Fibroblast of lung (primary cell): ENCODE results near the gene GIGYF2. TPM values are rescaled to one million over a fixed set of nuclear protein-coding genes. Genes with fewer than 3 reads are reported as not detected.

Experiments
- DNase-seq, 2 donors: peaks; one replicate each; pipeline versions ENCODE4 v3.0.0 to v3.0.0-alpha.2; 2010; ENCODE audit warnings: low read depth in 2 of 2
- H2AFZ ChIP-seq: 2 replicates; pipeline ENCODE4 v1.5.1; 2012; ENCODE audit warnings: low read length, control low read depth, inconsistent platforms
- H3K27ac ChIP-seq: 2 replicates; pipeline ENCODE4 v1.5.1; 2011; ENCODE audit warnings: low read length, control low read depth; ENCODE audit not compliant: insufficient read depth
- H3K27me3 ChIP-seq: 2 replicates; pipeline ENCODE4 v1.5.1; 2011; ENCODE audit warnings: mild to moderate bottlenecking, low read length; ENCODE audit not compliant: control insufficient read depth, insufficient read depth
- H3K36me3 ChIP-seq: 2 replicates; pipeline ENCODE4 v1.5.1; 2011; ENCODE audit warnings: low read length; ENCODE audit not compliant: control insufficient read depth, insufficient read depth
- H3K4me1 ChIP-seq: 2 replicates; pipeline ENCODE4 v1.5.1; 2011; ENCODE audit warnings: low read length; ENCODE audit not compliant: control insufficient read depth, insufficient read depth; ENCODE audit errors: extremely low read depth
- H3K4me2 ChIP-seq: 2 replicates; pipeline ENCODE4 v1.5.1; 2011; ENCODE audit warnings: low read length, control low read depth; ENCODE audit not compliant: insufficient read depth; ENCODE audit errors: extremely low read depth
- H3K4me3 ChIP-seq, 4 experiments: fragments of 200-600 bp in 1 of 4; sonication (generic) in 1 of 4; replicated peaks in 1 of 4; 2 replicates each; pipeline ENCODE4 v1.5.1; 2011 to 2016; ENCODE audit warnings: low read length in 4 of 4, low read depth in 3 of 4, mild to moderate bottlenecking in 3 of 4, control low read depth in 2 of 4, inconsistent platforms in 1 of 4, mixed read lengths in 1 of 4; ENCODE audit not compliant: insufficient read depth in 1 of 4; ENCODE audit errors: control extremely low read depth in 1 of 4
- H3K79me2 ChIP-seq: 2 replicates; pipeline ENCODE4 v1.5.1; 2012; ENCODE audit warnings: mild to moderate bottlenecking, low read length, inconsistent platforms; ENCODE audit not compliant: control insufficient read depth, insufficient read depth
- H3K9ac ChIP-seq: 2 replicates; pipeline ENCODE4 v1.5.1; 2011; ENCODE audit warnings: mild to moderate bottlenecking, low read length, control low read depth; ENCODE audit not compliant: insufficient read depth
- H3K9me3 ChIP-seq: 2 replicates; pipeline ENCODE4 v1.5.1; 2012; ENCODE audit warnings: low read depth, low read length; ENCODE audit not compliant: control insufficient read depth, insufficient read depth
- H4K20me1 ChIP-seq: 2 replicates; pipeline ENCODE4 v1.5.1; 2011; ENCODE audit warnings: low read length; ENCODE audit not compliant: control insufficient read depth, insufficient read depth; ENCODE audit errors: extremely low read depth
- EZH2 ChIP-seq: IDR thresholded peaks from 2 replicates; pipeline ENCODE4 v1.5.1; 2012; ENCODE audit warnings: low read length, control low read depth, mild to moderate bottlenecking; ENCODE audit errors: missing control alignments
- polyA plus RNA-seq, 2 donors: library from polyadenylated mRNA; depleted of rRNA in 1 of 2; stranded (reverse) in 1 of 2; unstranded in 1 of 2; fragments of >200 nt; gene quantifications; 2 replicates each; pipeline ENCODE4 v1.2.1, GENCODE V29; 2011 to 2012; ENCODE audit warnings: missing spikeins in 1 of 2
- total RNA-seq: library from RNA; depleted of rRNA; stranded (reverse); fragments of >200 nt; gene quantifications from 2 replicates; pipeline ENCODE4 v1.2.1, GENCODE V29; 2014
- TF ChIP-seq, protein P1 (sequence below), 2 donors: IDR thresholded peaks in 1 of 2; conservative IDR thresholded peaks in 1 of 2; 1 replicate in 1 of 2; 2 replicates in 1 of 2; pipeline ENCODE4 v1.5.1; 2011 to 2012; ENCODE audit warnings: low read length in 2 of 2, control low read depth in 1 of 2, inconsistent platforms in 1 of 2, low read depth in 1 of 2, mild to moderate bottlenecking in 1 of 2

GIGYF2 gene
- total and polyA plus RNA-seq, 2 donors (not counting 1 experiment from before 2014, with no cell fraction given): 31.1 to 64.7 TPM

DNA sequence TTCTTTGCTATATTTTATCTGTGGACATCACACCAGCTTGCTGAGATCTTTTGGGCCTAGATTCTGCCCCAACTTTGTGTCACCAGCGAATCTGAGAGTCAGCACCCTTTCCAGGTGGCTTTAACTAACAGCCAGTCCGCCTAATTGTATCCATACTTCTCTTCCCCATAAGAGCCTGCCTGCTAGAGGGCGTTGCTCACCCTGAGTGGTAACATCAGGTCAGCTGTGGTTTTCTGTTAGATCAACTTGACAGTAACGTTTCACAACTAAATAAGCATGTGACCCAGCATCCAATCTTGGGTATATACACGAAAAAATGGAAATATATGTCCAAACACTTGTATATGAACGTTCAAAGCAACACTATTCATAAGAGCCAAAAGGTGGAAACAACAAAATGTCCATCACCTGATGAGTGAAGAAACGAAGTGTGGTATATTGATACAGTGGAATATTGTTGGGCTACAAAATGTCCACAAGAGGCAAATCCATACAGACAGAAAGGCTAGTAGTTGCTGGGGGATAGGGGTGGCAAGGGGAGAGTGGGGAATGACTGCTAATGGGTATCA lies 38.8 kb upstream of the GIGYF2 start:
- Histone ChIP-seq H4K20me1 (no peaks in the 10 kb centered on the region), H3K36me3 (no peaks in the 10 kb centered on the region), H3K4me1 (no peaks in the 10 kb centered on the region), H3K27me3 (no peaks in the 10 kb centered on the region), H3K27ac (no peak overlapping the region), H3K9me3 (no peaks in the 10 kb centered on the region), H3K9ac (no peak overlapping the region), H3K4me2 (no peak overlapping the region), H3K79me2 (no peaks in the 10 kb centered on the region), H3K4me3 (no peak overlapping the region), H2AFZ (no peak overlapping the region)
- TF ChIP-seq EZH2: no peak
- TF ChIP-seq, protein P1, sequence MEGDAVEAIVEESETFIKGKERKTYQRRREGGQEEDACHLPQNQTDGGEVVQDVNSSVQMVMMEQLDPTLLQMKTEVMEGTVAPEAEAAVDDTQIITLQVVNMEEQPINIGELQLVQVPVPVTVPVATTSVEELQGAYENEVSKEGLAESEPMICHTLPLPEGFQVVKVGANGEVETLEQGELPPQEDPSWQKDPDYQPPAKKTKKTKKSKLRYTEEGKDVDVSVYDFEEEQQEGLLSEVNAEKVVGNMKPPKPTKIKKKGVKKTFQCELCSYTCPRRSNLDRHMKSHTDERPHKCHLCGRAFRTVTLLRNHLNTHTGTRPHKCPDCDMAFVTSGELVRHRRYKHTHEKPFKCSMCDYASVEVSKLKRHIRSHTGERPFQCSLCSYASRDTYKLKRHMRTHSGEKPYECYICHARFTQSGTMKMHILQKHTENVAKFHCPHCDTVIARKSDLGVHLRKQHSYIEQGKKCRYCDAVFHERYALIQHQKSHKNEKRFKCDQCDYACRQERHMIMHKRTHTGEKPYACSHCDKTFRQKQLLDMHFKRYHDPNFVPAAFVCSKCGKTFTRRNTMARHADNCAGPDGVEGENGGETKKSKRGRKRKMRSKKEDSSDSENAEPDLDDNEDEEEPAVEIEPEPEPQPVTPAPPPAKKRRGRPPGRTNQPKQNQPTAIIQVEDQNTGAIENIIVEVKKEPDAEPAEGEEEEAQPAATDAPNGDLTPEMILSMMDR (conservative IDR thresholded peaks at IDR 0.05 in 1 of 2, IDR thresholded peaks at IDR 0.05 in 1 of 2; ENCODE audit: low read depth in 1 of 2, low read length in 2 of 2): peak in 1 of 2 donors; percentile 13
- peak in 1 of 2 donors; percentile 18 for DNase-seq

DNA sequence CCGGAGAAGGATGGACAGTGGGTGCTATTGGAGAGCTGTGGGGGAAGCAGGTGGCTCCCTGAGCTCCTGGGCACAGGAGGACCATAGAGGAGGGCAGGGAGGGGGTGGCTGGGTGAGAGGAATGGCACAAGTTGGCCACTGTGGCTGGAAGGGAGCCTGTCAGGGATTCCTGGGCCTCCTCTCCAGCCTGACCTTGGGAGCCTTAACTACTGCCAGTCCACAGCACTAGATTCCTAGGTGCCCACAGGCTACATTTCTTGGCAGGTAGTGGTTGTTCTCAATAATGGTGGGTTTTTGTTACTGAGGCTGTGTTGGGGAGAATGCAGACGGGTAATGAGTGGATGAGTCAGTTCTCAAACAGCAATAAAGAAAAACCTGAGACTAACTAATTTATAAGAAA lies 37.8 kb upstream of the GIGYF2 start:
- H3K4me2 ChIP-seq: no peak overlapping the region
- no peak for TF ChIP-seq EZH2
- TF ChIP-seq, protein P1 (conservative IDR thresholded peaks at IDR 0.05 in 1 of 2, IDR thresholded peaks at IDR 0.05 in 1 of 2; ENCODE audit: low read depth in 1 of 2, low read length in 2 of 2): no peak
- H3K36me3 ChIP-seq: no peaks in the 10 kb centered on the region
- no peak overlapping the region for H2AFZ ChIP-seq
- no peaks in the 10 kb centered on the region for H3K4me1 ChIP-seq
- no peaks in the 10 kb centered on the region for H3K79me2 ChIP-seq
- H3K27me3 ChIP-seq: no peaks in the 10 kb centered on the region
- H4K20me1 ChIP-seq: no peaks in the 10 kb centered on the region
- no peaks in the 10 kb centered on the region for H3K9me3 ChIP-seq
- no peak overlapping the region for H3K9ac ChIP-seq
- peak in 1 of 2 donors; percentile 30 for DNase-seq
- no peak overlapping the region for H3K4me3 ChIP-seq
- H3K27ac ChIP-seq: no peak overlapping the region

DNA sequence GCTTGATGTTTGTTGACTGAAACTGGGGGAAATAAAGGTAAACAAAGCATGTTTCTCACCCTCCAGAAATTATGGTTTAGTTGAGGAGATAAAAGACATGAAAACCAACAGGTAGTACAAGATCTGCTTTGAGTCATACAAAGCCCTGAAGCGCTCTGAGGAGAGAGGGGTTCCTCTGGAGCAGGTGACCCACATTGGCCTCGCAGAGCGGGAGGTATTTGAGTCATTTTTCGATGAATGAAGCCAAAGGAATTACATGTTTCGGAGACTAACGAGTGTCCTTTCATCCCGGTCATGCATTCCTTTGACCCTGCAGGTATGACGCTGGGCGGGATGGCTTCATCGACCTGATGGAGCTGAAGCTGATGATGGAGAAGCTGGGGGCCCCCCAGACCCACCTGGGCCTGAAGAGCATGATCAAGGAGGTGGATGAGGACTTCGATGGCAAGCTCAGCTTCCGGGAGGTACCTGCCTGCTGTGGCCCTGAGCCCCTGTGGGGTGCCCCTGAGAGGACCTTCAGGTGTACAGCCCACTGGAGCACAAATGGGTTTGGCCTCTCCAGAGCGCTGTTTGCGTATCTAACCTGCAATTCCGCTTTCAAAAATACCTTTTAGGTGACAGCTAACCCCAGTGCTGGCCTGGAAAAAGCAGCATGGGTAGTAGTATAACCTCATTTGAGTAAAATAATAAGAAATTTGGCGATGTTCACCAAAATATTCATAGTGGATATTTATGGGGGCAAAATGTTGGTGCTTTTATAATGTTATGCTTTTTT lies 34.5 kb upstream of the GIGYF2 start:
- no peaks in the 10 kb centered on the region for H3K27me3 ChIP-seq
- TF ChIP-seq EZH2: no peak
- TF ChIP-seq, protein P1 (conservative IDR thresholded peaks at IDR 0.05 in 1 of 2, IDR thresholded peaks at IDR 0.05 in 1 of 2; ENCODE audit: low read depth in 1 of 2, low read length in 2 of 2): no peak

More for the DNA sequence above, 34.5 kb upstream of the GIGYF2 start:
- H3K4me2 ChIP-seq: no peak overlapping the region
- no peaks in the 10 kb centered on the region for H3K4me1 ChIP-seq
- no peaks in the 10 kb centered on the region for H3K9me3 ChIP-seq
- no peak overlapping the region for H2AFZ ChIP-seq
- no peak overlapping the region for H3K9ac ChIP-seq
- H3K36me3 ChIP-seq: no peaks in the 10 kb centered on the region
- H3K27ac ChIP-seq: no peak overlapping the region
- H3K79me2 ChIP-seq: no peaks in the 10 kb centered on the region
- no peak overlapping the region for H3K4me3 ChIP-seq
- DNase-seq: no peak
- no peaks in the 10 kb centered on the region for H4K20me1 ChIP-seq
